ENCODE results near the gene DNAJC28.

GRCh38 chr21:33441489-33442477, 49.7 kb downstream of the DNAJC28 start:
- TF ChIP-seq CTCF (IDR thresholded peaks at IDR 0.05): no peak
- TF ChIP-seq POLR2A (IDR thresholded peaks at IDR 0.05): no peak
